HG03280 (cell line): ENCODE results near the gene AMY2A.
"Not testable (repeated sequence)": the region's sequence is repeated elsewhere in the genome, so short reads cannot be mapped to it uniquely, and the experiment has no call there.

Experiments used
- ATAC-seq: cut with Tn5 transposase; IDR thresholded peaks from one replicate; pipeline ENCODE4 v1.9.1; 2021; ENCODE audit warnings: mild to moderate bottlenecking, moderate library complexity; ENCODE audit not compliant: unreplicated experiment

The AMY2A gene

GRCh38 chr1:103616994-103617477 lies at the start of gene AMY2A:
Gene AMY2A, plus strand, starts transcription at chr1:103617427. Its CDS starts 14 bp downstream, at chr1:103617441.
- not testable (repeated sequence) for ATAC-seq

GRCh38 chr1:103569493-103569892 lies 47.7 kb upstream of the AMY2A start:
- no peak for ATAC-seq

DNA sequence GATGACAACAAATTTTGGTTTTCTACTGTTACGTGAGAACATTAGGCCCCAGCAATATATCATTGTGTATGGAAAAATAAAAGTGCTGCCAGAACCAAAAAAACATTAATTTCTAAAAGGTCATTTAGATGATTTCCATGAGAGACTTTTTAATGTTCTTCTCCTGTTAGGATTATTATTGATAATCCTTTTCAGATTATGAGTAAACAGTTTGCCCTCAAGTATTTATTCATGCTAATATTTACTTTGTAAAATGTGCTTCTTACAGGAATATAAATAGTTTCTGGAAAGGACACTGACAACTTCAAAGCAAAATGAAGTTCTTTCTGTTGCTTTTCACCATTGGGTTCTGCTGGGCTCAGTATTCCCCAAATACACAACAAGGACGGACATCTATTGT lies 45.9 kb upstream of the AMY2A start, which contains the start of gene AMY2B:
Gene AMY2B (plus strand): TSS at position 301 of the 400 bp plus-strand sequence. CDS start 14 bp downstream, at position 315.
- not testable (repeated sequence) for ATAC-seq

- ATAC-seq = no peak
Observed at GRCh38 chr1:103576065-103576464, 41.2 kb upstream of the AMY2A start.

DNA sequence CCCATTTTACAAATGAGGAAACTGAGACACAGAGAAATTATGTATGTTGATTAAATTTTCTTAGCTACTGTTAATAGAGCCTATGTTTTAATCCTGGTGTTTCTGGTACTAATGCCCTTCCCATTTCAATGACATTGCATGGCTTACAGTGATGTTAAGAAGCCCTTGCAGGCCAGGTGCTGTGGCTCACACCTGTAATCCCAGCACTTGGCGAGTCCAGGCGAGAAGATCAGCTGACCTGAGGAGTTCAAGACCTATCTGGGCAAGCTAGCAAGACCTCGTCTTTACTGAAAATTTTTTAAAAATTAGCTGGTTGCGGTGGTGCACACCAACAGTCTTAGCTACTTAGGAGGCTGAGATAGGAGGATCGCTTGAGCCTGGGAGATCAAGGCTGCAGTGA lies 40.4 kb upstream of the AMY2A start:
- not testable (repeated sequence) for ATAC-seq

DNA sequence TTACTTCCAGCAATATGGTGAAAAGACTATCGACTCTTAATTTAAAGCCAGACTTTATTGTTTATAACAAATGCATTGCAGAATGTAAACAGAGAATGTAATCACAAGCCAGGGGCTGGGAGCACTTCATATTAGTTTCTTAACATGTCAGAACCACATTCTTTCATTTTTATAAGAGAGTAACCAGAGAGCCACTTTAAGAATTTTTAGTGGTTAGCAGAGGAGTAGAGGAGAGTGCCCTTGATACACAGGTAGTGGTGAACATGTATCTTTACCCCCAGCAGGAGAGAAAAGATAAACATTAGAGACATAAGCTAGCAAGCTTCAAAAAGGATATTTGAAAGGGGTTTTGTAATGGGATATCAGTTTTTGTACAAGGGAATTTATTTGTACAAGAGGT lies 34.8 kb upstream of the AMY2A start:
- ATAC-seq = no peak

- no peak for ATAC-seq
Observed at GRCh38 chr1:103583887-103584286, 33.3 kb upstream of the AMY2A start.

DNA sequence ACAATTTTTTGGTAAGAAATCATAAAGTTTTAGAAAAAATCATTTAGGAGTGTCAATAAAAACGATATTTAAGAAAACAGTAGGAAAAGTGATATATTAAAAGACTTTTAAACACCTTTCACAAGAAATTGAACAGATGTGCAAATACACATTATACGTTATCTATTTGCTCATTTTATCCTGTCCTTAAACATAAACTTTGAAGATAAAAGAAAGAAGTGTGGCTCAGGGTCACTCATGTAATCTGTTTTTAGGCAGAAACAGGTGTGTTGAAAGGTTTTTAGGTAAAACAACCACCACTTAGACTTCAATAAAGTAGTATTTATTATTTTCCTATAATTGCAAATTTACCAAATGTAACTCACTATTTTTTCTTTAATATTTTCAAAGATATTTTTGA lies 32.7 kb upstream of the AMY2A start:
- no peak for ATAC-seq

DNA sequence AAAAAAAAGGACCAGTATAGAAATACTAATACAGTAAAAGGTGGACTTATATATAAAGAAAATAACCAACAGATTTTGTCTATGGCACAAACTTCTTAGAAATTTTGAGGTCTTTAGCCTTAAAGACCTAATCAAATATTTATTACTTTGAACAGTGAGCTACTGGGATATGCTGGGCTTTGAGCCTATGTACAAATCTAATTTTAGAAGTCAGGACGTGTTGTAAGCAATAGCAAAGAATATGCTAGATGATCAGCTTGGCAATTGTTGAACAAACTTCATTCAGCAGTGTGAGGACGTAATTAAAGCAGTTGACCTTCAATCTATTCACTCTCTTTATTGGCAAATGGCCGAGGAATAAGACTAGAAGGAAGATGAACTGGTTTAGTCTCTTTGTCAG lies 14.5 kb upstream of the AMY2A start:
- not testable (repeated sequence) for ATAC-seq

- ATAC-seq = no peak
Observed at GRCh38 chr1:103616362-103616761, 865 bp upstream of the AMY2A start.

DNA sequence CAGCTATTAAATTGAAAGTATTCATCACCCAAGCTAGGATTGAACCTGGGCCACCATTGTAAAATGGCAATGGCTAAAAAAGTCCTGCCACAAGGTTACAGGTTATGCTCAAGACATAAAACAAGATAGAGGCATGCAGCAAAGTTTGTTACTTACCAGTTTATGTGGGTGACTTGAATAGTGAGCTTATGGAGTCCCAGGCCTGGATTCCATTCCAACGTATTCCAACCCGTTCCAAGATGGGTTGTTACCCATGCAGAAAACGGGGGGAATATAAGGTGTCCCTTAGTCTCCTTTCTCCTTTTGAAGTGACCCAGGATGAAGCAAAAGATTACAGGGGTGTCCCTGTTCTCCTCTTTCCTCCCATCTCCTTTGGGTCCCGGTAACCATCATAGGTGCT lies 10.2 kb downstream of the AMY2A start:
- ATAC-seq = not testable (repeated sequence)

GRCh38 chr1:103641194-103641593 lies 24.0 kb downstream of the AMY2A start:
- ATAC-seq = not testable (repeated sequence)

DNA sequence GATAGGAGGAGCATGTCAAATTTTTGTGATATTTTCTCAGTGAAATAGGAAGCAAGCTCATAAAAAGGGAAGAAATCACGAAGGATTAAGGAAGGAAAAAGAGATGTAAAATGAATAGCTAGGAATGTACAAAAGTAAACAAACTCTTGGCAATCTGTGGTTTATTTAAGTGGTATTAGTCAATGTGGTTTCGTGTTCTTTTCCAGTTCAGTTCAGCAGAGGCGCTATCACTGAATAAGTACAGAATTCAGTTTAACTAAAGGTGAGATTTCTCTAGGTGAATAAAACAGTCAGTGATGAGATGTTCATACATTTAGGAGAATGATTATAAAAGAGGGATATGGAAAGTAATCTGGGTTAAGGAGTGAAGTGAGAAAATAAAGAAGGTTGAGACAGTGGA lies 26.7 kb downstream of the AMY2A start:
- ATAC-seq = not testable (repeated sequence)

- ATAC-seq = not testable (repeated sequence)
Observed at GRCh38 chr1:103650305-103650704, 33.1 kb downstream of the AMY2A start.

GRCh38 chr1:103650889-103651288 lies 33.7 kb downstream of the AMY2A start:
- ATAC-seq = not testable (repeated sequence)

DNA sequence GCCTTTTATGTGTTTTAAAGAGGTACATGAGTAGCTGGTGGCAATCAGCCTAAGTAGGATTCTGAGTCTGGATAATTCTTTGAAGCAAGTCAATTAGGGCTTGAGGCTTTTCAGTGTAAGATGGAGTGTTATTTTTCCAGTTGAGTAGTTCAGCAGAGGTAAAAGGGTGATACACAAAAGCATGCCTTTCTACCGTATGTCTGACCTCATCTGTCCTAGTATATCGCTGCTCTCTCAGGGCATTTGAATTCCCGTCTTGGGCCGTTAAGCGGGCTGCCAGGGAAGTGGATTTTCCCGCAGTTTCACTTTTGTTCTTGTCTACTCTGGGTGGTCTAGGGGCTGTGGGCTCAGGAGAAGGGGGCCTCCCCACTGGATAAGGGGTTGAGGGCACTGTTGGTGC lies 36.9 kb downstream of the AMY2A start:
- ATAC-seq = not testable (repeated sequence)

GRCh38 chr1:103655460-103655859 lies 38.2 kb downstream of the AMY2A start, which contains the start of gene AMY1A:
Gene AMY1A, plus strand, starts transcription at chr1:103655760. Its CDS starts 571 bp downstream, at chr1:103656331.
- ATAC-seq = not testable (repeated sequence)
